Activated CD4-positive, alpha-beta T cell treated with anti-CD3 and anti-CD28 coated beads, Interleukin-2, amount 50 U/mL, for 1 hour (primary cell): ENCODE results near the gene TMEFF1.
"Not testable (repeated sequence)": the region's sequence is repeated elsewhere in the genome, so short reads cannot be mapped to it uniquely, and the experiment has no call there.

ENCODE experiments used
- DNase-seq: peaks from one replicate; pipeline ENCODE4 v3.0.0-alpha.2; 2020

Gene TMEFF1

DNA sequence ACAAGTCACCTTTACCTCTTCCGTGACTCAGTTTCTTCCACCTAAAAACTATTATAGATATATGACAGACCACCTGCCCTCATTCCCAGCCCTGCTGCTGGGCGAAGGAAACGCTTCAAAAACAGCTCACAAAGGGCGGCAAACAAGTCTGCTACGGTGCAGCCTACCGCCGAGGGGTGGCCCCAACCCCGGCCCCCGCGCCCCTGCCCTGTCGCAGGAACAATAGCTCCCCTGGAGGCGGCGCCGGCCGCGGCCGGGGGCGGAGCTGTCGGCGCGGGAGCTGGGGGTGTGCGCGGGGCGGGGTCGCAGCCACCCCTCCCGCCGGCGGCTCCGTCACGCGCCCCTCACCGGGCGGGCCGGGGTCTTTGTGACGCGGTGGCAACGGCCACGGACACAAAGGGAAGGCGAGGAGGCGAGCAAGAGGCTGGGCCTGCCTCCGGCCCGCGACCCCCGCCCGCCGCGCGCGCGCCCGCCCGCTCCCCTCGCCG lies at the start of gene TMEFF1:
Gene TMEFF1 (plus strand): TSS at position 362 of the 488 bp plus-strand sequence. CDS start 396 bp downstream, outside the sequence.
- DNase-seq: peak; percentile 17

DNA sequence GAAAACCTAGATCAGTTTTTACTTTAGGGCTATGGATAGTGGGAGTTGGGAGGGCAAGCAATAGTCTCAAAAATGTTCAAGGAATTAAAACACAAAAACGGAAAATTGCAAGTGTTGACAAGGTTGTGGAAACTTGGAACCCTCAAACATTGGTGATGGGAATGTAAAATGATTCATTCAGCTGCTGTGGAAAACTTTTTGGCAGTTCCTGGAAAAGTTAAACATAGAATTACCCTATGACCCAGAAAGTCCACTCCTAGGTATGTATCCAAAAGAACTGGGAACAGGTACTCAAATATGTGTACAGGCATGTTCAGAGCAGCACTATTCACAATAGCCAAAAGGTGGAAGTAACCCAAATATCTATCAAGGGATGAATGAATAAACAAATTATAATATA lies 47.2 kb upstream of the TMEFF1 start:
- DNase-seq: no peak

- no peak for DNase-seq
These were observed 46.8 kb upstream of the TMEFF1 start for GRCh38 chr9:100426189-100426529.

- DNase-seq: peak; percentile 50
These were observed 46.2 kb upstream of the TMEFF1 start, which contains the start of gene MSANTD3 for GRCh38 chr9:100426530-100427365. MSANTD3 (plus strand) TSS chr9:100427143; CDS start chr9:100441939, 14,796 bp downstream.

GRCh38 chr9:100427366-100428263 lies 45.3 kb upstream of the TMEFF1 start:
- peak; percentile 7 for DNase-seq

- no peak for DNase-seq
These were observed 43.9 kb upstream of the TMEFF1 start for GRCh38 chr9:100428871-100429654.

DNA sequence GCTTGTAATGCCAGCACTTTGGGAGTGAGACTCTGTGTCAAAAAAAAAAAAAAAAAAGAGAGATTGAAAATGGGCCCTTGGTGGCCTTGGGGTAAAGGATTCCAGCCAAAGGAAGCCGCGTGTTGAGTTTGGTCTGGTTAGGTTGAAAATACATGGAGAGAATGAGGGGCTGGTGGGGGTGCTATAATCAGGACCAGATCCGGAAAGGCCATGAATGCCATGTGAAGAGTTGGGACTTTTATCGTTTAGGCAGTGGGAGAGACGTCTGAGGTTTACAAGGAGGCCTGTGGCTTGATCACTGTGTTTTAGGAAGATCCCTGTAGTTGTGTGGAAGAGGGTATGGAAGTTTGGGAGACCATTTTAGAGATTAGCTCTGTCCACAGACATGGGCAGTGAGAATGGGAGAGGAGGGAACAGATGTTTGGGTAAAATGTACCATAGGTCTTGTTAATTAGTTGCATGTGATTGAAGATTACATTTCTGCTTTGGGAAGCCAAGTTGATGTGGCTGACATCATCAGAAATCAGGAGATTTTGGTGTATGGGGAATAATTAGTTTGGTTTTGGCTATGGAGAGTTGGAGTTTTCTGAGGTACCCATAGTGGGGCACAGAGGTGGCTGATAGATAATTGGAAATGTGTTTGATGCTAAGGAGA lies 42.5 kb upstream of the TMEFF1 start:
- no peak for DNase-seq

- DNase-seq: no peak
These were observed 41.1 kb upstream of the TMEFF1 start for GRCh38 chr9:100431886-100432285.

GRCh38 chr9:100432736-100433135 lies 40.2 kb upstream of the TMEFF1 start:
- DNase-seq: no peak

GRCh38 chr9:100436571-100436970 lies 36.4 kb upstream of the TMEFF1 start:
- DNase-seq: no peak

- peak; percentile 64 for DNase-seq
These were observed 34.8 kb upstream of the TMEFF1 start for GRCh38 chr9:100437860-100438805.

GRCh38 chr9:100440071-100440470 lies 32.9 kb upstream of the TMEFF1 start:
- DNase-seq: no peak

DNA sequence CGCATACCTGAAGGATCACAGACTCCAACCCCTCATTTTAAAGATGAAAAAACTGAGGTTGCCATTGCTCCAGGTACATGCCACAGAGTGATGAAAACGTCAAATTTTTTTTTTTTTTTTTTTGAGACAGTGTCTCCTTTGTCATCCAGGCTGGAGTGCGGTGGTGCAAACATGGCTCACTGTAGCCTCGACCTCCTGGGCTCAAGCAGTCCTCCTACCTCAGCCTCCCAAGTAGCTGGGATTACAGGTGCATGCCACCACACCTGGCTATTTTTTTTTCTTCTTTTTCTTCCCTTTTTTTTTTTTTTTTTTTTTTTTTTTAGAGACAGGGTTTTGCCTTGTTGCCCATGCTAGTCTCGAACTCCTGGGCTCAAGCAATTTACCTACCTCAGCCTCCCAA lies 32.5 kb upstream of the TMEFF1 start:
- not testable (repeated sequence) for DNase-seq

- DNase-seq: no peak
These were observed 31.0 kb upstream of the TMEFF1 start for GRCh38 chr9:100441911-100442361.

DNA sequence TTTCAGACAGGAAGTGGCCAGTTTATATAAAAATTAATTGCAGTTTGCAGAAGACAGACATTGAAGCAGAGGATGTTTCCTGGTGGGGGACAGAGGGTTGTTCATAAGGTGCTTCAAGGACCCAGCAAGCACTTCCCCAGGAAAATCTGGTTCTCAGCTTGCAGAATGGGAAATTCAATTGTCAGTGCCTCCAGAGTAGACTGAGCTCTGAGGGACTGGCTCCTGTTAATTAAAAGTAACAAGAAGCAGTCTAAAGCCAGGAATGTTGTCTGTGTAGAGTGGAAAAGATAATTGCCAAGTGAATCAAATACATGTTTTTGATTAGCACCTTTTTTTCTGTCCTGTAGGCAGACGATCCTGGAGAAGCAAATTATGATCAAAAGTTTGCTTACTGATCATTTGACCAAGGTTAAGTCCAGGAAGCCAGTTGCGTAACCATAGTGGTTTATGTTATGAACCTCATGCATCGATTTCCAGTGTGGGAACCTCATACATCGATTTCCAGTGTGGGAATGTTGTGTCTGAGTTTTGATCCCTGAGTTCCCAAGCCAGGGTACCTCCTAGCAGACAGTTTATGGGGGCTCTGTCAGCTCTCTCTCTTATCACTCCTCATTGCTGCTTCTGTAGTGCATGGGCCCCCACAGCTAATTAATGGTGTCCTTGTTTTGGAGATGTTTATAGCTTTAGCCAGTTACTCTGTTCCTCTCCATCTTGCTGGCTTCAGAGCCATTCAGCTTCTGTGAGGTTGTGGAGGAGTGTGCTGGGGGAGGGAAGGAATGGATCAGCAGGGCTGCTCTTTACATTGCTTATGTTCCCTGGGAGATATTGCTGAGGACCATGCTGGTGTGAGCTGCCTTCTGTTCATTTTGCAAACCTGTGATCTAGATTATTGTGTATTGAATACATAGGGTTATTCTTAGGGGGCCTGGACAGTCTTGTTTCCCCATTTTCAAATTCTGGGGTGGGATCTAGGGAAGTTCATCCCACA lies 28.9 kb upstream of the TMEFF1 start:
- DNase-seq: no peak

GRCh38 chr9:100445161-100445902 lies 27.6 kb upstream of the TMEFF1 start:
- DNase-seq: no peak

DNA sequence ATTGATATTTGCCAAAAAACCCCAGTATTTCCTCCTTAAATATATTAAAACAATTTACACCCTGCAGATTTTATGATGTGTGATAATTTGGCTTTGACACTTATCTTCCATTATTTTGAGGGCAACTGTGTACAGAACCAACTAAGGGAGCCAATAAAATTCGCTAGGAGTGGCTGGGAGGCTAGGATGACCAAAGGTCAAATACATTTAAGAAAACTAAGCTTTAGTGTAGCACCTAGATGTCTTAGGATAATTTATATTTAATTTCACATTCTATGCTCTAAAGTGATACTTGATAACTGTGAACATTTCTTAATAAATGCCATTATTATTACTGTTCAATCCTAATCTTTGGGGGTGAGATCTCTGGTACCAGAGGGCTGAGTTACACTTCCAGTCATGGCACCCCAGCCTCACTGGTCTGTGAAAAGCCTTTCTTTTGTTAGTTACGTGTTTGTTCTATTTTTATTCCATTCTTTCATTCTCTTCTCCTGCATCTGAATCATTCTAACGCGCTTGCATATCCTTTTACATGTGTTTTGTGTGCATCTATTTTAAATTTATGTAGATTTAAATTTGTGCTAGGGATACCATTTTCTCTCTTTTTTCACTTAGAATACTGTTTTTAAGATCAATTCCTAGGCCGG lies 26.9 kb upstream of the TMEFF1 start:
- no peak for DNase-seq

DNA sequence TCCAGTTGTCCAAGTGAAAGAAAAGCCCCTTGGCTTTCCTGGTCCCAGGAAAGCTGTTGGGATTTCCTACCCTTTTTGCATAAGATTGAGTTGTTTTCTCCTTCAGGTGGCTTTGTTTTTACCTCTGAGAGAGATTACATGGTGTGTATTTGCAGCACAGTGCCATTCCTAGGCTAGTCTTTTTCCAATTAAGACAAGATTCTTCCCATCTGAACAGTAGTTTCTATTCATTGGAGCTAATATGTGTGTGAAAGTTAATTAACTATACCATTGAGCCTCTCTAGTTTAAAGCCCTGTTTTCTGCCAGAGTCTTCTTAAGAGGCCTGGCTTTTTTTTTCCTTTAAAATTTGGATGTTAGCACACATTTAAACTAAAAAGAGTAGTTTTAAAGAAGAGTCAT lies 25.9 kb upstream of the TMEFF1 start:
- DNase-seq: no peak
